Activated gamma-delta T cell treated with Interleukin-2 at 50 U/mL for 16 hours (primary cell): ENCODE measurements around the gene TENM4.

Experiments used
- DNase-seq: peaks from one replicate; pipeline ENCODE4 v3.0.0-alpha.2; 2020

The TENM4 gene

GRCh38 chr11:78821371-78822306 lies 619.2 kb downstream of the TENM4 start:
- DNase-seq, result no peak

GRCh38 chr11:78820741-78821140 lies 620.1 kb downstream of the TENM4 start:
- no peak for DNase-seq

DNA sequence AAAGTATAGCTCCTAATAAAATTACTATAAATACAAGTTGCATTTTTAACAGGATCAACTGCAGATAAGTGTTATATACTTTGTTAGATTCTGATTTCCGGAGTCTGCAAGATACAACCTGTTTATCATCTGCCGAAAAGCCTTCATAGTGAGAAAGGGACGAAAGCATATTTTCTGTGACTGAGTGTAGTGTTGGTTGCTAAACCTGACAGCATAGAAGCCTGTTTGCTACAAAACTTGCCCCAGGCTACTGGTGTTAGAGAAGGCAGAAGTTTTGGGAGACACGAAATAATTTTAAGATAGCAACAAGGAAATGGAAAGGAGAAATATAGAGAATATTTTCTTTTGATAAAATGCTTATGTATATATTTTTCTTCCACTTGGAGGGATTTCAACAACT lies 622.6 kb downstream of the TENM4 start:
- DNase-seq, result no peak

DNA sequence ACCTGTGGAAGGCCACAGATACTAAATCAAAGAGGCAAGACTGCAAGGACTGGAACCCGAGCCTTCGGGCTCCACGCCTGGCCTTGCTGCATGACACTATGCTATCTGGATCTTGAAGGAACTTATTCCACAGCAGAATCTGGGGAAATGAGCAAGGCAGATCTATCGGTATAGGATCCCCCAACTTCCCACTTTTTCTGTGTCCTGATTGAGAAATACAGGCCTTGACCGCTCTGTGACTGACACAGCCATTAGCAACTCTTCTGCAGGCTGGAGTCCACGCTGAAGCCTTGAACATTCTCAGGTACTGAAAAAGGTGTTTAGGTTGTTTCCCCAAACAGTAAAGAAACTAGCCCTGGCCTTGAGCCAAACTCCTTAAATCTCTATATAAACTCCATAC lies 625.0 kb downstream of the TENM4 start:
- no peak for DNase-seq

DNA sequence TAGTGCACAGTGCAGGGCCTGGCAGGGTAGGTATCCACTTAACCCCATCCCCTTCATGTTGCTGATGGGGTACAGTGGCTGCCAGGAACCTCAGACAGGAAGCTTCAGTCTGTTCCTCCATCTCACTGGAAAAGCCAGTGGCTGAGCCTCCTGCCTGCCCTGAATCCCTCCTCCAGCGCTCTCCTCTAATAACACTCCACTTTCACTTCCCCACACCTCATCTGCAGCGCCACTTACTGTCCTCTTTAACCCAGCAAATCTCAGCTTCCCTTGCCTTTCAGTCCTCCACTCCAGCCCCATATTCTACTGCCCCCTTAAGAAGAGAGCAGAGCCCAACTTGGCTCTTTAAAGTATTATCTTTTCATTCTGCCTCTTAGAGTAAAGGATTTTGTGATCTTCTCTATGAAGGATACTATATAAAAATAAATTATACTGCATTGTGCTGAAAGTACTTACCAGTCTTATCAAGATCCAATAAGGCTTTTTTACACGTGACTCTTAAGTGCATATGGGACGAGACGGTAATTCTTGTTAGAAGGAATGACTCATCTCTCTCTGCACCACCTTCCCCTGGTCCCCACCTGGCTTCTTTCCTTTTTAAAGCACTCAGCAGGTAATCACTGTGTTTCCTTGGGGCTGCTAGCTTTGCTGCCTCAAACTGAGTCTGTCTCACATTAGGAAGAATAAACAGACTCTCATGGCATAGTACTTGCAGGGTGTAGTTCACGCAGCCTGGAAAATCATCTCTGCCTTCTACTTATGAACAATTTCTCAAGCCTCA lies 628.1 kb downstream of the TENM4 start:
- DNase-seq, result no peak

- no peak for DNase-seq
Observed at GRCh38 chr11:78810559-78811009, 630.2 kb downstream of the TENM4 start.

GRCh38 chr11:78809931-78810541 lies 630.8 kb downstream of the TENM4 start:
- DNase-seq, result no peak

GRCh38 chr11:78808923-78809322 lies 631.9 kb downstream of the TENM4 start:
- no peak for DNase-seq

GRCh38 chr11:78807351-78807750 lies 633.5 kb downstream of the TENM4 start:
- no peak for DNase-seq

GRCh38 chr11:78806214-78807004 lies 634.4 kb downstream of the TENM4 start:
- no peak for DNase-seq

DNA sequence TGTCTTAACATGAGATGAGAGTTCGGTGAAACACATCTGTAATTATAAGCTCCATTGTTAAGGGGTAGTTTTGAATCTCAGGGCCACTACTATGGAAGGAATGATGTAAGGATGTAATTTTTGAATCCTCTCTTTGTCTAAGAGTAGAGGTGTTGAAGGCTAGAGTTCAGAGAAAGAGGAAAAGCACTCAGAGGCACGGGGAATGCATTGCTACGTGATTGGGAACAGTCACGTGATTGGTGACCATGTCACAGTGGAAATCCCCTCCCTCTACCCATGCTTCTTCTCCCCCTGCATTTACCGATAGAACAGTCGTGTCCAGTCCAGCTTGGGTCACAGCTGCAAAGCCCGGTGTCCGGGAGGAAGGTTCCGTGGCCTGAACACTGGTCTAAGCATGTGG lies 635.8 kb downstream of the TENM4 start:
- no peak for DNase-seq

GRCh38 chr11:78803995-78804394 lies 636.8 kb downstream of the TENM4 start:
- DNase-seq, result no peak

DNA sequence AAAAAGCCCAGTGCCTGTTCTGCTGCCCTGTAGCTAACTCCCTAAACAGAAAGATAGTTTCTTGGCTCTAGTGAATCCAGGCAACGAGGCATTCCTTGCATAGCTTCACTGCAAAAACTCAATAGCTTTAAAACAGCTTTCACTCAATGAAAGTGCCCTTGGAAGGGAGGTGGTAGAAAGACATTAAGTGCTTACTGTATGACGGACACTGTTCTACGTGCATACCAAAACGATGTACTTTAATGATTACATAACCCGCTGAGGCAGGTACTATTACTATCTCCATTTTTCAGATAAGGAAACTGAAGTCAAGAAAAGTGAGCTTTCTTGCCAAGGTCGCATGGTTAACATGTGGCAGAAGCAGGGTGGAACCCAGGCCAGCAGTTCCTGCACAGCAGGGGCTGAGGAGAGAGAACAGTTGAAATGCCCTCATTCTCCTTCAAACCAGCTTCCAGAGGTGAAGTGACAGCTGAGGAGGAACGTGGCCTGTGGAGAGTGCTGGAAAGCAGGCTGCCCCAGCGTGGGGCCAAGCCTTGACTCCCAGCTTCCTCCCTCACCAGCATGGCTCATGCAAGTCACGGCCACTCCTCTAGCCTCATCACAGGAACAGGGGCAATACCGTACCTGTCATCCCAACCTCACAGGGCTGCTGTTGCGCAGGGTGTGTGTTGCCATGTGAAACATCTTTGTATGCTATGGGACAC lies 638.6 kb downstream of the TENM4 start:
- DNase-seq, result no peak

GRCh38 chr11:78801161-78801884 lies 639.5 kb downstream of the TENM4 start:
- no peak for DNase-seq

- no peak for DNase-seq
Observed at GRCh38 chr11:78800756-78801155, 640.1 kb downstream of the TENM4 start.

GRCh38 chr11:78800096-78800690 lies 640.6 kb downstream of the TENM4 start:
- DNase-seq, result no peak

- no peak for DNase-seq
Observed at GRCh38 chr11:78798663-78799062, 642.2 kb downstream of the TENM4 start.

DNA sequence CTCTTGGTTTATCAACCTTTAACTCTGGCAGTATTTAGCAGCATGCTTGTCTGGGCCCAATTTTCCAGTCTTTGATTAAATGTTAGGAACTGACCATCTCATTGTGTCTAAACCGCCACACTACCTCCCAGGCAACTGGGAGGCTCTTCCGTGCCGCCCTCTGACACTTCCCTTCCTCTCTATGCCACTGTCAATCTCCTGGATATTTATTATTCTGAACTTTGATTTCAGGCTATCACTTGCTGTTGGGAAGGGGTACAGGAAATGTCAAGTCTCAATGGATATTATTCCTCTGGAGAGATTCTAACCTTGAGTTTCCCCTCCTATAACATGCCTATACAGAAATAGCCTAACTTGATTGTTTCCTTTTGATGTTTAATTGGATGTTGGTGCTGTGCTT lies 643.3 kb downstream of the TENM4 start:
- DNase-seq, result no peak

- DNase-seq, result no peak
Observed at GRCh38 chr11:78796956-78797355, 643.9 kb downstream of the TENM4 start.

DNA sequence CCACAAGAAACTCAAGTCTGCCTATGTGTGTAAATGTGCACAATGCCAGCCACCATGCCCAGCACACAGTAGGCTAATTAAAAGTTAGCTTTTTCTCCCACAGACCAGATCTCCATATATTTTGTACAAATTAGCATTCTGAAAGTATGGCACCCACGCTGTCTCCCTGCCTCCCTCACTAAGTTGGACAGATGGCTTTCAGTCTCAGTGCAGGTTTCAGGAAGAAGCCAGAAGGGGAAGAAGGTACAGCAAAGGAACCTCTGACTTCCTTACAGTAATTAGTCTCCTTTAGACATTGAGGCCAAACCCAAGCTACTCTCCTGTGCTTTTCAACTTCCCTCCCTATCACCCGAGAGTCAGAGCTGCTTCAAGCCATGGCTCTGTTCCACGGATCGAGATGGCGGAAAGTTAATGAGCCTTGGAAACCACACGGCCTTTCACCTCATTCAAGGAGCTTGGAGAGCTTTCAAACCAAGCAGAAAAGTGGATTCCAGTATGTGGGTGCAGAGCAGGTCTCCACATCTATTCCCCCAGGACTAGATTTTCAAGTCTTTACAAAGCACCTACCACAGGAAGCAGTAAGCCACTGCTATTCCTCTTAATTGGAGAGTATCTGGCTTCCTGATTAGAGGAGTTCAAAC lies 645.1 kb downstream of the TENM4 start:
- DNase-seq, result no peak
